Fibroblast of the conjunctiva (primary cell): ENCODE data around the gene FLRT1.

Experiments
- DNase-seq: peaks from one replicate; pipeline ENCODE4 v3.0.0-alpha.2; 2010; ENCODE audit warnings: low read depth

FLRT1 gene, protein sequence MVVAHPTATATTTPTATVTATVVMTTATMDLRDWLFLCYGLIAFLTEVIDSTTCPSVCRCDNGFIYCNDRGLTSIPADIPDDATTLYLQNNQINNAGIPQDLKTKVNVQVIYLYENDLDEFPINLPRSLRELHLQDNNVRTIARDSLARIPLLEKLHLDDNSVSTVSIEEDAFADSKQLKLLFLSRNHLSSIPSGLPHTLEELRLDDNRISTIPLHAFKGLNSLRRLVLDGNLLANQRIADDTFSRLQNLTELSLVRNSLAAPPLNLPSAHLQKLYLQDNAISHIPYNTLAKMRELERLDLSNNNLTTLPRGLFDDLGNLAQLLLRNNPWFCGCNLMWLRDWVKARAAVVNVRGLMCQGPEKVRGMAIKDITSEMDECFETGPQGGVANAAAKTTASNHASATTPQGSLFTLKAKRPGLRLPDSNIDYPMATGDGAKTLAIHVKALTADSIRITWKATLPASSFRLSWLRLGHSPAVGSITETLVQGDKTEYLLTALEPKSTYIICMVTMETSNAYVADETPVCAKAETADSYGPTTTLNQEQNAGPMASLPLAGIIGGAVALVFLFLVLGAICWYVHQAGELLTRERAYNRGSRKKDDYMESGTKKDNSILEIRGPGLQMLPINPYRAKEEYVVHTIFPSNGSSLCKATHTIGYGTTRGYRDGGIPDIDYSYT

DNA sequence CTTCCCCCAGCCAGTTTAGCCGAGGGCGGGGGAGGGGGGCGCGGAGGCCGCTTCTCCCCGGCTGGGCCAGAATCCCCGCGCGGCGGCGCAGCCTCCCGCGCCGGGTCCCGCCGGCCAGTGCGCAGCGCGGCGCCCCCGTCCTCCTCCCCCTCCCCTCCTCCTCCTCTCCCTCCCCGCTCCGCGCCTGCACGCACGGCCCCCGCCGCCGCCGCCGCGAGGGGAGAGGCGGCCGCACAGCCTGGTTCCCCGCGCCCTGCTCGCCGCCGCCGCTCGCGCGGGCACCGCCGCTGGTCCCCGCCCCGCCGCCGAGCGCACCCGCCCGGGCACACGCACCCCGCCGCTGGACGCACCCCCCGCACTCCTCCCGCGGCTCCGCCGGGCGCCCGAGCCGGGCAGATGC, at the start of gene FLRT1:
FLRT1 (plus strand) TSS at position 356 of the 400 bp plus-strand sequence. CDS start 80,337 bp downstream, outside the sequence.
- no peak for DNase-seq

DNA sequence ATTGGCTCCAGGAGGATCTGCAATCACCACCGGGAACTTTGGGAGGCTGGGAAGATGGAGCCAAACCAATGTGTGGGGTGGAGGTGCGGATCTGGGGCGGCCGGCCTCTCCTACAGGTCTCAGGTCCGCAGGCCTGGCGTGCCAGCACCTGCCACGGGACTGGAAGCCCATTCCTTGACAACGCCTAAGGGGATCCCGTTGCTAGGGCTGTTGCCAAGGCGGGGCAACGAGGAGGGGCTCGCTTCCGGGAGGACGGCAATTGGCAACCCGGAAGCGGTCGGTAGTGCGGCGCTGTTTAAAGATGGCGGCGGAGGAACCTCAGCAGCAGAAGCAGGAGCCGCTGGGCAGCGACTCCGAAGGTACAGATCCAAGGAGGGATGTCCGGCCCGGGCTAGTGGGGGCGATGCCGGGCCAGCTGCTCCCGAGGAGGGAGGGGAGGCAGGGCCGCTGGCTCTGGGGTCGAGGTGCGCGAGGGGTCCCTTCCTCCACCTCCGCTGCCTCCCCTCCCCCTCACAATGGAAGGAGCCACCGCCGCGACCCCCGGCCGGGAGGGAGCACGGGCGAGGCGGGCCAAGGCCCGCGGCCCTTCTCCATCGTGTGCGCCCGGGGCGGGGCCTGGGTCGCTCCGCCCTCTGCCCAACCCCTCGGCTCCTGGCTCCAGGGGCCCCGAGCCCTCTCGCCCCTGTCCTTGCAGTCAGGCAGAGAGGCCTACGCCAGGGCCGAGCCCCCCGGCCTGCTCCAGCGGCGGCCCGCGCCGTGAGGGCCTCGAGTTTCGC, 49.4 kb upstream of the FLRT1 start, which contains the start of gene OTUB1:
OTUB1 (plus strand) TSS at position 283 of the 776 bp plus-strand sequence; CDS start at position 302, 19 bp downstream.
- peak; percentile 84 for DNase-seq

DNA sequence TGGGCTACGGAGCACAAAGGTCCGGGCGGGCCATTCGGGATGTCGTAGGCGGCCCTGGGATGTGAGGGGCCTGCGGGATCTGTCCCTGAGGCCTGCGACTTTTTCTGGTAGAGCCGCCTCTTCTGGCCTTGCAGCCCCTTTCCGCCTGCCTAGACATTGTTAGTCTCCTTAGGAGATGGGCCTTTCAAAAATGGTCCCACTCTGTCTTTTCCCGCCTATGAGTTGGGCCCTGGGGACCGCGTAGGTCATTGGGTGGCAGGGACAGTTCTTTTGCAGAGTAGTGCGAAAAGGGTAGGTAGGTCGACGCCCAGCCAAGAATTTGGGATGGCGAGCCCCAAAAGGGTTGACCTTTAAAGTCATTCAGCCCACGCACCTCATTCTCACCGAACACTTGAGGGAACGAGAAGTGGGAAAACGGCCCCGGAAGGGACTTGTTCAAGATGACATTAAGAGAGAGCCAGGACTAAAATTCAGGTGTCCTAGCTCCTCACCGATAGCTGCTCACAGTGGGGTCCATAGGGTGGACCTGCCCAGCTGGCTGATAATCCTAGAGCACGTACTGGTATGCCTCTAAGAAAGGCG, 48.7 kb upstream of the FLRT1 start:
- no peak for DNase-seq

DNA sequence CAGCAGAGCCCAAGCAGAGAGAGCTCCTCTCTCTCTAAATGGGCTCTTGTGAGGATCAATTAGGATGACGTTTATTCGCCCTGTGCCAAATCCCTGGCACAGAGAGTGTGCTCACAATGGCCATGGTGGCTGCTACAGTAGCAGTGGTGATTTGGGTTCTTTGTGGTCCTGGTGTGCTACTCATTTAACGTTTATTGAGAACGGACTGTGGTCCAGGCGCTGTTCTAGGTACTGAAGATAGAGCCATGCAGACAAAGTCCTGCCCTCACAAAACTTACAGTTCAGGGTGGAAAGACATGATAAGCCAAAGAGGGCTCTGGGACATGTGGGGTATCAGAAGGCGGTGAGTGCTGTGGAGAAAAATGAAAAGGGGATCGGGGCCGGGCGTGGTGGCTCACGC, 44.2 kb upstream of the FLRT1 start:
- DNase-seq = no peak

DNA sequence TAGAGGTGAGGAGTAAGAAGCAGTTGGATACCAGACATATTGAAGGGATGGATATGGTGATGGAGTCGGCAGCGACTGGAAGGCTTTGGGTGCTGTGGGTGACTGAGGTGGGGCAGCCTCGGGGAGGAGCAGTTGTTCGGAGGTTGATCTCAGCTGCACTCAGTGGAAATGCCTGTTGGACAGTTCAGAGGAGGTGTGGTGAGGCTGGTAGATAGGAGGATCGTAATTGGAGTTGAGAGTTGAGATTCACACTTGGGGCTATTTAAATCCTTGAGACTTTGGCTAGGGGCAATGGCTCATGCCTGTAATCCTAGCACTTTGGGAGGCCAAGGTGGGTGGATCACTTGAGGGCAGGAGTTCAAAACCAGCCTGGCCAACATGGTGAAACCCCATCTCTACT, 42.6 kb upstream of the FLRT1 start:
- no peak for DNase-seq

DNA sequence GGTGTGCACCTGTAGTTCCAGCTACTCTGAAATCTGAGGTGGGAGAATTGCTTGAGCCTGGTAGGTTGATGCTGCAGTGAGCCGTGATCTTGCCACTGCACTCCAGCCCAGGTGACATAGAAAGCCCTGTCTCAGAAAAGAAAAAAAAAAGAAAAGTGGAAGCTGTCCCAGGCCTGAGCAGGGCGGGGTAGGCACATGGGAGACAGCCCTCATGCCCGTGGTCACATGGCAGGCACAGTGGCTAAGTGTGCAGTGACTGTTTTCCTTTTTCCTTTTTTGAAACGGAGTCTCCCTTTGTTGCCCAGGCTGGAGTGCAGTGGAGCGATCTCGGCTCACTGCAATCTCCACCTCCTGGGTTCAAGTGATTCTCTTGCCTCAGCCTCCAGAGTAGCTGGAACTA, 41.7 kb upstream of the FLRT1 start:
- no peak for DNase-seq

DNA sequence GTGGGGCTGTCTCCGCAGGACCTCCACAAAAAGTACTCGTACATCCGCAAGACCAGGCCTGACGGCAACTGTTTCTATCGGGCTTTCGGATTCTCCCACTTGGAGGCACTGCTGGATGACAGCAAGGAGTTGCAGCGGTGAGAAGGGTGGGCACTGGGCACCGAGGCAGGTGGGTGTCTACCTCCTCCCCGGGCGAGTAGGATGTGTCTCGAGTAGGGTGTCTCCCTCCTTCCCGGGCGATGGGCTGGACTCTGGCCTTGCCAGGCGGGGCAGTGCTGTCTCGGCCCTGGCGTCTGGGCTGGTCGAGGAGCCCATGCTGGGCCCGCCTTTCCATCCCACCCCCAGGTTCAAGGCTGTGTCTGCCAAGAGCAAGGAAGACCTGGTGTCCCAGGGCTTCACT, 39.2 kb upstream of the FLRT1 start:
- no peak for DNase-seq

DNA sequence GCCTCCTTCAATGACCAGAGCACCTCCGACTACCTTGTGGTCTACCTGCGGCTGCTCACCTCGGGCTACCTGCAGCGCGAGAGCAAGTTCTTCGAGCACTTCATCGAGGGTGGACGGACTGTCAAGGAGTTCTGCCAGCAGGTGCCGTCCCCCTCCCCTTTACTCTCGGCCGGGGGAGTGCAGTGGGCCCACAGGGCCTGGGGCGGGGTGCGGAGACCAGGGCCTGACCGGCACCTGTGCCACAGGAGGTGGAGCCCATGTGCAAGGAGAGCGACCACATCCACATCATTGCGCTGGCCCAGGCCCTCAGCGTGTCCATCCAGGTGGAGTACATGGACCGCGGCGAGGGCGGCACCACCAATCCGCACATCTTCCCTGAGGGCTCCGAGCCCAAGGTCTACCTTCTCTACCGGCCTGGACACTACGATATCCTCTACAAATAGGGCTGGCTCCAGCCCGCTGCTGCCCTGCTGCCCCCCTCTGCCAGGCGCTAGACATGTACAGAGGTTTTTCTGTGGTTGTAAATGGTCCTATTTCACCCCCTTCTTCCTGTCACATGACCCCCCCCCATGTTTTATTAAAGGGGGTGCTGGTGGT, 38.5 kb upstream of the FLRT1 start:
- DNase-seq = no peak

DNA sequence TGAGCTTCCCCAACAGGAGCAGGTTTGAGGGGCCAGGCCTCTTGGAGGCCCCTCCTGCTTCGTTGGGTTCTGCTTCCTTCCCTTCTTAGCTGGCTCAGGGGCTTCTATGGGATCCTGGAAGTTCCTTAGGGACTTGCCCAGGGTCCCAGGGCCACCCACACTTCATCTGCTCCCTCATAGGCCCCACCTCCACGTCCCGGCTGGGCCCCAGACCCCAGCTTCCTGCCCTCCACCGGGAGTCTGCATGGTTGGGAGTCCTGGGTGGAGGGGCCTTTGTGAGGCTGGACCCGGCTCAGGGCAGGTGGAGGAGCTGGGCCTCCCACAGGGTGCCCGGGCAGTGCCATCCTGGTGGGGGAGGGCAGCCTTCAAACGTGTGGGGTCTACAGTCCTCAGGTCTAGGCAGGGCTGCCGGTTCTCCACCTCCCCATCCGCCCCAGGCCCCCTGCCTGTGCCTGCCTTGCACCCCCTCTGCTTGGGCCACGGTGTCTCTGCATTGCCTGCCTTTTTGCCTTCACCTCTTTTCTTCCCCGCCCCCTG, 37.9 kb upstream of the FLRT1 start:
- DNase-seq = no peak

DNA sequence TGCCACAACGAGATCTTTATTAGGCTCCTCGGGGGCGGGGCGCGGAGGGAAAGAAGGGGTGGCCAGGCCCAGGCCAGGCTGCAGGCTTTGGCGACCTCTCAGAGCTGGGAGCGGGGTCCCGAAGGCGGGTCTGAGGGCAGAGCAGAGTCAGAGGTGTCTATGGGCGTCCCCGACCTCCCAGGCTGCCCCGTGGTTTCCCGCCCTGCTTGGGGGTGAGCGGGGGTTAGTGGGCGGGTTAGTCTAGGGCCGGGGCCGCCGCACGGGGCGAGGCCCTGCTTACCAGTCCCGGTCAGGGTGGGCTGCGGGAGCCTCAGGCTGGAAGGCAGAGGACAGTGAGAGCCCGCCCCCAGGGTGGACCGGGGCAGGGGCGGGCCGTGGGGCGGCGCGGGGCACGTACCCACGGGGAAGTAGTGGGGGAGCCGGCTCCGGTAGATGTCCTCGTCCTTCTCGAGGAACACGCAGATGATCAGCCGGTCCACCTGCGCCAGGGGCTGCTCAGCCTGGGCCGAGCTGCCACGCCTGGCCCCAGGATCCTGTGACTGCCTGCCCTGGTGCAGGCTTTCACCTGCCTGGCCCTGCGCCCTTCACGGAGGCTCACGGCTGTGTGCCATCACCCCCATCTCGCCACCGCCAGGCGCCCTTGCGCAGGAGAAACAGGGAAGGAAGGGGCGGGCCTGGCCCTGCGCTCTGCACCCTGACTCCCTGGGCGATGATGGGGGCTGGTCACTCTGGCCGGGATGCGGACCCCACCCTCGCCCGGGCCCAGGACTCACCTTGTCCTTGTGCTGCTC, 37.0 kb upstream of the FLRT1 start:
- no peak for DNase-seq

DNA sequence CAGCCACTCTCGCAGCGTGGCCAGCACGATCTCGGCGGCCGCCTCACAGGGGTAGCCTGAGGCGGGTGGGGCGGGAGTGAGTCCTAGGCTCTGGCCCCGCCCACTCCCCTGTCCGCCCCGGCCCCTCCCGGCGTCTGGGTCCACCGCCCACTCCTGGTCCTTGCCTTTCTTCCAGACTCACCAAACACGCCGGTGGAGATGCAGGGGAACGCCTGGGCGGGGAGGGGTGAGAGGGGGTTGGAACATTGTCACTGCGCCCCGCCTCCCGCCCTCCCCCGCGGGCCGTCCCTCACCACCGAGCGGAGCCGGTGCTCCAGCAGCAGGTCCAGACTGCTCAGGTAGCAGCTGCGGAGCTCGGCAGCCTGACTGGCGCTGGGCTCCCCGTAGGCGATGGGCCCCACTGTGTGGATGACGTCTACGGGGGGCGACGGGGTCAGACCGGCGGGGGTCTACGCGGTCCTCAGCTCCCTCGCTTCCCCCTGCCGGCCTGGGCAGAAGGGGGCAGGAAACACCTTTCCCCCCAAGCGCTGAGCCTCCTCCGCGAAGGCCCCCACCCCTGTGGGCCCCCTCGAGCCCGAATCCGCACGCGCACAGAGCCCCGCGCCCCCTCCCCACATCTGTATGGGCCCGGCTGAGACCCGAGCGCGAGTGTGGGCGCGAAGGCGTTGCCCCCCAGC, 36.2 kb upstream of the FLRT1 start:
- DNase-seq = peak; percentile 33

DNA sequence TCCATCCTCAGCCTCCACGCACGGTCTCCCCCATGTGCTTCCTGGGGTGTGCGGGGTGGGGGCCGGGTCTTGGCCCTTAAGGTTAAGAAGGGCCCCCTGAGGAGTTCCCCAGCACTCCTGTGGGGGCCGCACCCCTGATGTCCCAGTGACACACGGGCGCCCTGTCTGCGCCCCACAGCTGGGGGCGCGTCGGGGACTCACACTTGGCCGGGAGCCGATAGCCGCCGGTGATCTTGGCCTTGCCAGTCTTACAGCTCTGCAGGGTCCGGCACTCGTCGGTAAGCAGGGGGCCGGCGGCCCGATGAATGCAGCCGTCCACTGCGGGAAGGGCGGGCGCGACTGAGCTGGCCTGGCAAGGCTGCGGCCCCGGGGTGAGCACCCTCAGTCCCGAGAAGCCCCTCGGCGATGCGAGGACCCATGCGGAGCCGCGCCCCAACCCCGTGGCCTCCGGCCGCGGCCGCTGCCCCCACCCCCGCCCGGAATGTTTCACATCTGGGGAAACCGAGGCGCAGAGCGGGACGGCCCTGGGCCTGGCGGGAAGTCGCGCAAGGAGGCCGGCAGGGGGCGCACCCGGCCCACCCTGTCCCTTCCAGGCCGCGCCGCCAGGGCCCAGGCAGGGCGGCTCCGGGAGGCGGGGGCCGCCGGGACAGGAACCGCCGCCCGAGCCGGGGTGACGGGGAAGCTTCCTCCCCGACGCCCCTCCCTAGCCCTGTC, 35.5 kb upstream of the FLRT1 start:
- peak; percentile 46 for DNase-seq

DNA sequence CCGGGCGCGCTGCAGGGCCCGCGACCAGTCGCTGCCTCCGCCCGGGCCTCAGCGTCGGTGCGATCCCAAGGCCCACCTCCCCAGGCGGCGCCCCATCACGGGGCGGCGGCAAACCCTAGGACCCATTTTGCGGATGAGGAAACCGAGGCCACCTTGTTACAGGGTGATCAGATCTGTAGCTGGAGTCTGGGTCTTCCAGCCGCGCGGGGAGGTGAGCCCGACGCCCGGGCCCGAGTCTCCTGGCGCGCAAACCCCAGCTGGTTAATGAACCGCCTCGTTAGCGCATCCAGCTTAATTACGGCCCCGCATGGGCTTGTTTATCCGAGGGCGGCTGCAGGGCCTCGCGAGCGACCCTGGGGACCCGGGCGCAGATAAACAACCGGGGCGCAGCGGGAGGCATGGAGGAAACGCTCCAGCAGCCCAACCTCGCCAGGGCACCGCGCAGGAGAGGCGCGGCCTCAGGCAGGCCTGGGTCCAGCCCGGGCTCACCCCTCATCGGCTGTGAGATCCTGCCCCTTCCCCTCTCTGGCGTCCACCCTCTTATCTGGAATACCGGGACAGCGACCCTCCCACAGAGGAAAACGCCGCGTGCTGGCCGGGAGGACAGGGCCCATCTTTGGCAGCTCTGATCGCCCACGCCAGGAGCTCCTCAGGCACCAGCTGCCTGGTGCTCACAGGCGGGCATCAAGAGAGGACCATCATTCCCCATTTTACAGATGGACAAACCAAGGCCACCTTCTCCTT, 34.8 kb upstream of the FLRT1 start:
- DNase-seq = no peak

DNA sequence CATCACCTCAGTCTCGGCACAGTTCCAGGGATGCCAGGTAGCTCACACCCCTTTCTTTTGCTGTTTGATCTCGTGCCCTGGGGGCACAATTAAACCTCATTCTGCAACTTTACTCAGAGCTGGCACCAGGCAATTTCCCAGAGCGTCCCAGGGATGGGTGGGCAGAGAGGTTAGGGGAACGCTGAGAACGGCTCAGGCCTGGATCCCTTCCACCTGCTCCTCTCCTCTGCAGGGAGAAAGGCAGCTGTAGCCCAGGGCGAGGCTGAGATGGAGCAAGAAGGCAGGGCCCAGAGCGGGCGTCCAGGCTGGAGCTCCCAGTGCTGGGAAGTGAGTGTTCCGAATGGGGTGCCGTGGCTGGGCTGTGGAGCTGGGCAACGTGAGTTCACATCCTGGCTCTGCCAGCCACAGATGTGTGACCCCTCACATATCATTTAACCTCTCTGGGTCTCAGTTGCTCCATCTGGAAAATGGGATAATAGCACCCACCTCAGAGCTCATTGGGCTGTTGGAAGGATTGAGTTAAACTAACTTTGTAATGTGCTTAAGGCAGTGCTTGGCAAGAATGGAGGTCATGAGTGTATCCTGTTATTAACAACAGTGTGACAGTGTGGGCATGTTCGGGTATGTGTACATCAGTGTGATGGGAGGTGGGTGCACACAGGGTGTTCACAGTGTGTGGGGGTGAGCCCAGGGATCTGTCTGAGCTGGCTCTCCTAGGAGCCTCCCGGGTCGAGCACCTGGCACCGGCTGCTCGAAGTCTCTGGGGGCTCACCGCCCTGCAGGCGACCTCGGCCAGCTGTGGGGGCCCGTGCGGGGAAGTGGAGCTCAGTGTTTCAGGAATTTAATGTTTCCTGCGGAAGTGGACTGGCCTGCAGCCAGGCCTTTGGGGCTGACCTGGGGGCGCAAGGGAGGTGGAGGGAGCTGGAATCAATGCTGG, 34.0 kb upstream of the FLRT1 start:
- DNase-seq = no peak

DNA sequence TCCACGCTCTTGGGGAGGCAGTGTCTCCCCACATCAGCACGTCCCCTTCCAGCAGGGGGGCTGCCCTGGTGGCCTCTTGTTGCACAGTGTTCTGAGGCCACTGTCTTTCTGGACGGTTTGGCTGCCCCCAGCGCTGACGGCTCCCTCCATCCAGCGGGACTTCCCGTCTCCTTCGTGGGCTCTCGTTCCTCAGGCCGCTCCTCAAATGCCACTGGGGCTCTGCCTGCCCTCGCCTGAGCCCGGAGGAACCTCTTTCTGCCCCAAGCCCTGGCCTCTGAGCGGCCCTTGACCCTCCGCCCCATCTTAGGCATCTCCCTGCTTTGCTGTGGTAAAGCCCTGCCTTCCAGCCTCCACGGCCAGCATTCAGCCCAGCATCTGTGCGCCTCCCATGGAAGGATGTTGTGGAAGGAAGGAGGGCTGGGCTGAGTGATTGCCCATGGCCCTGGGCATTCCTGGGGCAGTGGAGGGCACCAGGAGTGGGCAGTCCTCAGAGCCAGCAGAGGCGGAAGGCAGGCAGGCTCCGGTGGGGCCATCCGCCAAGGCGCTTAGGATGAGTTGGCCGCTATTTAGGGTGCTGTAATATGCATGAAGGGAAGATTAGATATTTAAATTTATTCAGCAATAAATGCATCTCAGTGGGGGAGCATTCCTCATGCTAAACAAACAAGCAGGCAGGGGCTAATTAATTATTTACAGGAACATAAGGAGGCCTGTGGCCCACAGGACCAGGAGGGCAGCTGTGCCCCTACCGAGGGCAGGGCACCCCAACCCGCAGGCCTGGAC, 31.7 kb upstream of the FLRT1 start:
- no peak for DNase-seq

DNA sequence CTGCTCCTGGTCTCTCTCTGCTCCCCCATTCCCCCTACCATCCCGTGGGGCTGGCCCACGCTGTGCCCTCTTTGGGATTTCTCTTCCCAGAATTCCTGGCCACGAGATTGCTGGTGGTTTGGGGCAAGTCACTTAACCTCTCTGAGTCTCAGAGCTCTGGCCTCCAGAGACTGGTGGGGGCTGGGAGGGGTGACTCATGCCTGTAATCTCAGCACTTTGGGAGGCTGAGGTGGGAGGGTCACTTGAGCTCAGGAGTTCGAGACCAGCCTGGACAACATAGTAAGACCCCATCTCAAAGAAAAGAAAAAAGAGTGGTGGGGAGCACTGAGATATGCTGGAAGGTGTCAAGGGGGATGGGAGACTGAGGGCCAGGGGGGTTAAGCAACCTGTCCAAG, 31.1 kb upstream of the FLRT1 start:
- DNase-seq = no peak

DNA sequence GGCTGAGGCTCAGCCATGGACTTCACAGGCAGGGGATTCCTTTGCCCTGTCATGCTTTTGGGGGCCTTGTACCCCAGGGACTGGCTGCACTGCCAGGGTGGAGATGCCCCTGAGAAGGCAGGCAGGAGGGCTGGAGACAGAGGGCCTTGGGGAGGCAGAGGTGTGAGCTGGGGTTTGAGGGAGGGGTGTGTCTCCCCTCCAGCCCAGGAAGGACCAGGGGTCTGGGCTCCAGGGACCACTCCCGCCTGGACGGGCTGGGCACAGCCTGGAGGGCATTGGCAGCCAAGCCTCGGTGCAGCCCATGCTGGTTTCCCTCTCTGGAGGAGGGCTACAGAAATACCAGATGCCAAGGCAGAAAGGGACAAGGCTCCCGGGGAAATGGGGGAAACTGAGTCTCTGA, 30.0 kb upstream of the FLRT1 start:
- DNase-seq = no peak
